NCI-H146 treated with DMSO at 0.1 percent for 48 hours (cell line): ENCODE data around the gene RAD51D.
"Not testable (repeated sequence)": the region's sequence is repeated elsewhere in the genome, so short reads cannot be mapped to it uniquely, and the experiment has no call there.

Source experiments
- DNase-seq: peaks from one replicate; lab custom pipeline; 2025; ENCODE audit not compliant: unreplicated experiment; lab: John Stamatoyannopoulos, UW

The RAD51D gene

GRCh38 chr17:35119370-35120165 is at the start of gene RAD51D:
Gene RAD51D, minus strand, starts transcription at chr17:35119860. Its CDS starts 247 bp downstream, at chr17:35119613.
- peak; percentile 90 for DNase-seq

GRCh38 chr17:35167666-35168065 is 48.0 kb upstream of the RAD51D start:
- no peak for DNase-seq

GRCh38 chr17:35167046-35167445 is 47.4 kb upstream of the RAD51D start:
- DNase-seq: no peak

- no peak for DNase-seq
Measured at GRCh38 chr17:35166526-35166925, 46.9 kb upstream of the RAD51D start.

- DNase-seq: no peak
Measured at GRCh38 chr17:35164716-35165115, 45.1 kb upstream of the RAD51D start.

GRCh38 chr17:35163886-35164285 is 44.2 kb upstream of the RAD51D start:
- DNase-seq: no peak

- no peak for DNase-seq
Measured at GRCh38 chr17:35162755-35163154, 43.1 kb upstream of the RAD51D start.

- no peak for DNase-seq
Measured at GRCh38 chr17:35161281-35161761, 41.7 kb upstream of the RAD51D start.

- DNase-seq: no peak
Measured at GRCh38 chr17:35160354-35161201, 40.9 kb upstream of the RAD51D start.

GRCh38 chr17:35159940-35160339 is 40.3 kb upstream of the RAD51D start:
- no peak for DNase-seq

- no peak for DNase-seq
Measured at GRCh38 chr17:35155246-35155645, 35.6 kb upstream of the RAD51D start.

GRCh38 chr17:35154196-35155165 is 34.8 kb upstream of the RAD51D start:
- DNase-seq: no peak

GRCh38 chr17:35152421-35153140 is 32.9 kb upstream of the RAD51D start:
- DNase-seq: no peak

- not testable (repeated sequence) for DNase-seq
Measured at GRCh38 chr17:35151080-35151479, 31.4 kb upstream of the RAD51D start.

- no peak for DNase-seq
Measured at GRCh38 chr17:35149941-35150340, 30.3 kb upstream of the RAD51D start.

GRCh38 chr17:35148144-35148543 is 28.5 kb upstream of the RAD51D start:
- DNase-seq: no peak

- no peak for DNase-seq
Measured at GRCh38 chr17:35147375-35147905, 27.8 kb upstream of the RAD51D start, which contains the start of gene UNC45B. Gene UNC45B, plus strand, starts transcription at chr17:35147817. Its CDS starts 447 bp downstream, at chr17:35148264.

GRCh38 chr17:35146214-35146833 is 26.7 kb upstream of the RAD51D start:
- DNase-seq: no peak

GRCh38 chr17:35144840-35145239 is 25.2 kb upstream of the RAD51D start:
- no peak for DNase-seq
